ENCODE data around the gene OR10V1.

GRCh38 chr11:59755701-59756557 lies 42.3 kb upstream of the OR10V1 start:
- TF ChIP-seq POLR2A (IDR thresholded peaks at IDR 0.05) = no peak
- TF ChIP-seq, protein P1, sequence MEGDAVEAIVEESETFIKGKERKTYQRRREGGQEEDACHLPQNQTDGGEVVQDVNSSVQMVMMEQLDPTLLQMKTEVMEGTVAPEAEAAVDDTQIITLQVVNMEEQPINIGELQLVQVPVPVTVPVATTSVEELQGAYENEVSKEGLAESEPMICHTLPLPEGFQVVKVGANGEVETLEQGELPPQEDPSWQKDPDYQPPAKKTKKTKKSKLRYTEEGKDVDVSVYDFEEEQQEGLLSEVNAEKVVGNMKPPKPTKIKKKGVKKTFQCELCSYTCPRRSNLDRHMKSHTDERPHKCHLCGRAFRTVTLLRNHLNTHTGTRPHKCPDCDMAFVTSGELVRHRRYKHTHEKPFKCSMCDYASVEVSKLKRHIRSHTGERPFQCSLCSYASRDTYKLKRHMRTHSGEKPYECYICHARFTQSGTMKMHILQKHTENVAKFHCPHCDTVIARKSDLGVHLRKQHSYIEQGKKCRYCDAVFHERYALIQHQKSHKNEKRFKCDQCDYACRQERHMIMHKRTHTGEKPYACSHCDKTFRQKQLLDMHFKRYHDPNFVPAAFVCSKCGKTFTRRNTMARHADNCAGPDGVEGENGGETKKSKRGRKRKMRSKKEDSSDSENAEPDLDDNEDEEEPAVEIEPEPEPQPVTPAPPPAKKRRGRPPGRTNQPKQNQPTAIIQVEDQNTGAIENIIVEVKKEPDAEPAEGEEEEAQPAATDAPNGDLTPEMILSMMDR (IDR thresholded peaks at IDR 0.05) = no peak
